Esophagus muscularis mucosa (tissue), 4 donors: ENCODE results near the gene DDX18. TPM values are rescaled to one million over a fixed set of nuclear protein-coding genes. Genes with fewer than 3 reads are reported as not detected.
"Not testable (repeated sequence)": the region's sequence is repeated elsewhere in the genome, so short reads cannot be mapped to it uniquely, and the experiment has no call there.

Experiments
- DNase-seq: peaks from one replicate; pipeline ENCODE4 v3.0.0-alpha.2; 2017; ENCODE audit errors: extremely low spot score
- H3K27ac ChIP-seq, 4 donors: fragments of 200-600 bp; sonication (generic); replicated peaks in 1 of 4; 1 replicate in 3 of 4; 2 replicates in 1 of 4; pipeline ENCODE4 v1.5.1; 2016 to 2019; ENCODE audit warnings: mild to moderate bottlenecking in 1 of 4
- H3K27me3 ChIP-seq, 4 donors: fragments of 200-600 bp; sonication (generic); one replicate each; pipeline versions ENCODE4 v1.5.1 to v1.6.0; 2016 to 2019
- H3K36me3 ChIP-seq, 4 donors: fragments of 200-600 bp; sonication (generic); one replicate each; pipeline ENCODE4 v1.5.1; 2016 to 2019
- H3K4me1 ChIP-seq, 4 donors: fragments of 200-600 bp; sonication (generic); one replicate each; pipeline ENCODE4 v1.5.1; 2016 to 2019
- H3K4me3 ChIP-seq, 4 donors: fragments of 200-600 bp; sonication (generic); 1 replicate in 2 of 4; 2 replicates in 2 of 4; pipeline ENCODE4 v1.5.1; 2016 to 2019; ENCODE audit warnings: mild to moderate bottlenecking in 4 of 4, moderate library complexity in 1 of 4
- H3K9me3 ChIP-seq, 4 donors: fragments of 200-600 bp; sonication (generic); 1 replicate in 3 of 4; 2 replicates in 1 of 4; pipeline ENCODE4 v1.5.1; 2016 to 2019
- CTCF ChIP-seq, 3 experiments: fragments of 200-600 bp in 2 of 3; fragments of 450-650 bp in 1 of 3; sonication (generic) in 2 of 3; IDR thresholded peaks; one replicate each; pipeline ENCODE4 v1.5.1; 2017 to 2019; ENCODE audit warnings: antibody characterized with exemption in 3 of 3, mild to moderate bottlenecking in 2 of 3, moderate library complexity in 1 of 3
- EP300 ChIP-seq: sonication (generic); formaldehyde crosslinking; IDR thresholded peaks from one replicate; pipeline ENCODE4 v1.6.1; 2017; ENCODE audit warnings: antibody characterized with exemption
- POLR2A ChIP-seq: fragments of 450-650 bp; IDR thresholded peaks from one replicate; pipeline ENCODE4 v1.6.1; 2017; ENCODE audit warnings: antibody characterized with exemption, moderate library complexity, mild to moderate bottlenecking, low read depth
- POLR2AphosphoS5 ChIP-seq, 2 donors: sonication (generic); formaldehyde crosslinking; IDR thresholded peaks; one replicate each; pipeline ENCODE4 v1.6.1; 2017; ENCODE audit warnings: antibody characterized with exemption in 2 of 2
- WGBS: methylation state at CpG from one replicate; pipeline ENCODE4 v1.1.5; 2018; 5-methylcytosine and 5-hydroxymethylcytosine counted together
- intact Hi-C: fragments of 100-400 bp; cut with DNase I; formaldehyde crosslinking; loops from one replicate; pipeline ENCODE4 v1.15.1; 2023
- total RNA-seq, 4 donors: library from RNA; depleted of rRNA; stranded (reverse); fragments of >200 nt; gene quantifications; one replicate each; pipeline versions ENCODE4 v1.1.0 to v1.2.1, GENCODE V29; 2016

Gene DDX18
- total RNA-seq, 4 donors from 2014 or later: 29.2 to 44.5 (median 38.6) TPM

DNA sequence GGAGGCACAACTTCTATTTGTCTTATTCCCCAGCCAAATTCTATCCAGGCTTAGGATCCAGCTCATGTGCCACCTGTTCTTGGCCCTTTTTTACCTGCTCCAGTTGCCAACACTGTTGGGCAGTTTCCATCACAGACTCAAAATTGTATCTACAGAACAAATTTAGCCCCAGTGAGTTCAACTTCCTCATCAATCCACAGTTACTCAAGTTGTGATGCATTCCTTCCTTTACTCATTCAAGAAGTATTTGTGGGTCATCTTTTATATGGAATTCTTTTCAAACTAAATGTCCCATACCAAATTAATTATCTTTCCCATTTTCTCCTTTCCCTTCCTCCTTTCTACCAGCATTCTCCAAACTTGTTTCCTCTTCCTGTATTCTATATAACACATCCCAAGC is 12.7 kb upstream of the DDX18 start:
- no peak for DNase-seq
- H3K27ac ChIP-seq: no peak overlapping the region
- H3K4me3 ChIP-seq: no peak overlapping the region
- TF ChIP-seq CTCF (IDR thresholded peaks at IDR 0.05) (no peak), POLR2A (no peak), POLR2AphosphoS5 (IDR thresholded peaks at IDR 0.05) (no peak), EP300 (no peak)
- H3K36me3 ChIP-seq: no peaks in the 10 kb centered on the region
- no peaks in the 10 kb centered on the region for H3K4me1 ChIP-seq
- intact Hi-C loops: no loop called here
- H3K9me3 ChIP-seq: no peaks in the 10 kb centered on the region
- peaks cover 0 to 30% (median 0%) of the 10 kb centered on the region in 4 donors for H3K27me3 ChIP-seq

DNA sequence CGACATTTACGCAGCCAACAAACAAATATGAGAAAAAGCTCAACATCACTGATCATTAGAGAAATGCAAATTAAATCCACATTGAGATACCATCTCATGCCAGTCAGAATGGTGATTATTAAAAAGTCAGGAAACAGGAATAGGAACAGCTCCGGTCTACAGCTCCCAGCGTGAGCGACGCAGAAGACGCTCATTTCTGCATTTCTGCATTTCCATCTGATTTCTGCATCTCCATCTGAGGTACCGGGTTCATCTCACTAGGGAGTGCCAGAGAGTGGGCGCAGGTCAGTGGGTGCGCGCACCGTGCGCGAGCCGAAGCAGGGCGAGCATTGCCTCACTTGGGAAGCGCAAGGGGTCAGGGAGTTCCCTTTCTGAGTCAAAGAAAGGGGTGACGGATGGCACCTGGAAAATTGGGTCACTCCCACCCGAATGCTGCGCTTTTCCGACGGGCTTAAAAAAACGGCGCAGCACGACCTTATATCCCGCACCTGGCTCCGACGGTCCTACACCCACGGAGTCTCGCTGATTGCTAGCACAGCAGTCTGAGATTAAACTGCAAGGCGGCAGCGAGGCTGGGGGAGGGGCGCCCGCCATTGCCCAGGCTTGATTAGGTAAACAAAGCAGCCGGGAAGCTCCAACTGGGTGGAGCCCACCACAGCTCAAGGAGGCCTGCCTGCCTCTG is 10.7 kb upstream of the DDX18 start:
- WGBS: 50% methylated on average over 8 of the region's 35 CpGs
- H3K4me1 ChIP-seq, H3K9me3 ChIP-seq, intact Hi-C loops, H3K27ac ChIP-seq, H3K36me3 ChIP-seq, DNase-seq: not testable (repeated sequence)
- H3K4me3 ChIP-seq: peak overlapping the region in 1 of 4 donors; percentile 28
- H3K27me3 ChIP-seq: peaks cover 0 to 30% (median 0%) of the 10 kb centered on the region in 4 donors

- H3K4me1 ChIP-seq: peaks cover 10 to 27% (median 24%) of the 10 kb centered on the region in 4 donors
- no peaks in the 10 kb centered on the region for H3K27me3 ChIP-seq
- H3K36me3 ChIP-seq: peaks cover 0 to 6% (median 2%) of the 10 kb centered on the region in 4 donors
- intact Hi-C loops: no loop called here
- no peak overlapping the region for H3K4me3 ChIP-seq
- 64% methylated on average over 4 of the region's 4 CpGs for WGBS
- H3K9me3 ChIP-seq: no peaks in the 10 kb centered on the region
- TF ChIP-seq EP300: no peak
- TF ChIP-seq CTCF (IDR thresholded peaks at IDR 0.05): no peak
- TF ChIP-seq POLR2A: no peak
- no peak for TF ChIP-seq POLR2AphosphoS5 (IDR thresholded peaks at IDR 0.05)
- DNase-seq: no peak
- no peak overlapping the region for H3K27ac ChIP-seq
These were observed 2.0 kb upstream of the DDX18 start for GRCh38 chr2:117812443-117812842.

- TF ChIP-seq POLR2A: no peak
- TF ChIP-seq CTCF (IDR thresholded peaks at IDR 0.05): no peak
- no peak for TF ChIP-seq POLR2AphosphoS5 (IDR thresholded peaks at IDR 0.05)
- no peak for TF ChIP-seq EP300
- Histone ChIP-seq H3K9me3 (no peaks in the 10 kb centered on the region), H3K36me3 (peaks cover 14 to 40% (median 34%) of the 10 kb centered on the region in 4 donors), H3K4me3 (peak overlapping the region in 2 of 4 donors; percentile 81 to 93), H3K27ac (peak overlapping the region in 1 of 4 donors; percentile 92), H3K4me1 (peaks cover 10 to 27% (median 24%) of the 10 kb centered on the region in 4 donors), H3K27me3 (no peaks in the 10 kb centered on the region)
- no peak for DNase-seq
- intact Hi-C loops: no loop called here
- WGBS: 92% methylated on average over 3 of the region's 3 CpGs
These were observed 1.5 kb downstream of the DDX18 start for GRCh38 chr2:117815946-117816345.

- H3K27ac ChIP-seq: no peak overlapping the region
- H3K9me3 ChIP-seq: no peaks in the 10 kb centered on the region
- H3K27me3 ChIP-seq: no peaks in the 10 kb centered on the region
- 99% methylated on average over 3 of the region's 3 CpGs for WGBS
- intact Hi-C loops: no loop called here
- H3K4me3 ChIP-seq: no peak overlapping the region
- no peak for DNase-seq
- TF ChIP-seq EP300 (no peak), POLR2A (no peak)
- peaks cover 10 to 25% (median 23%) of the 10 kb centered on the region in 4 donors for H3K4me1 ChIP-seq
- H3K36me3 ChIP-seq: peaks cover 37 to 70% (median 63%) of the 10 kb centered on the region in 4 donors
These were observed 4.4 kb downstream of the DDX18 start for GRCh38 chr2:117818921-117819320.
